Measurements from ENCODE around the gene BACH2. TPM values are rescaled to one million over a fixed set of nuclear protein-coding genes. Genes with fewer than 3 reads are reported as not detected.

Gene BACH2
- total and polyA plus RNA-seq, 2 of the 8 experiments (the other 6 are each of a cell fraction or from before 2014, with no cell fraction given) = 1.9 to 5.9 TPM

GRCh38 chr6:90169374-90169773, 127.3 kb downstream of the BACH2 start:
- WGBS, 2 experiments (ENCODE audit: extremely low coverage in 1 of 2, insufficient coverage in 1 of 2, insufficient read length in 1 of 2, insufficient replicate concordance in 2 of 2, low coverage in 1 of 2, low lambda C conversion rate in 2 of 2, missing lambda C conversion rate in 1 of 2) = 88% methylated on average over 4 of the region's 4 CpGs; no CpG with 5 or more reads in 1 of the 2 experiments
- no peak overlapping the region for H2BK120ac ChIP-seq (replicated peaks; ENCODE audit: low read depth, low read length)
- no peak overlapping the region for H3K27ac ChIP-seq (ENCODE audit: low read depth, low read length)
- no peaks in the 10 kb centered on the region for H3K27me3 ChIP-seq (replicated peaks in 1 of 4; ENCODE audit: control insufficient read depth in 3 of 4, extremely low read depth in 1 of 4, insufficient read depth in 3 of 4, low read length in 3 of 4)
- DNase-seq (ENCODE audit: low read depth in 1 of 2, low spot score in 2 of 2) (no peak), FAIRE-seq (no peak)
- POLR2A ChIA-PET (ENCODE audit: partially characterized antibody) = no interaction called here
- no peak overlapping the region for H3K18ac ChIP-seq (ENCODE audit: extremely low read depth, low read length)
- no peaks in the 10 kb centered on the region for H3K36me3 ChIP-seq (ENCODE audit: control insufficient read depth in 2 of 4, insufficient read depth in 4 of 4, low read length in 3 of 4)
- no peaks in the 10 kb centered on the region for H3K23me2 ChIP-seq (ENCODE audit: low read depth, low read length)
- no peak overlapping the region for H2BK15ac ChIP-seq (ENCODE audit: low read length)
- H2BK5ac ChIP-seq (ENCODE audit: low read depth, low read length) = no peak overlapping the region
- H3K9ac ChIP-seq (replicated peaks in 1 of 4; ENCODE audit: extremely low read depth in 1 of 4, low read depth in 3 of 4, low read length in 3 of 4) = no peak overlapping the region
- H4K91ac ChIP-seq (replicated peaks; ENCODE audit: insufficient read length, low read length) = no peak overlapping the region
- no peak overlapping the region for H3K14ac ChIP-seq (ENCODE audit: insufficient read length)
- no peak overlapping the region for H4K8ac ChIP-seq (ENCODE audit: extremely low read depth, insufficient read depth, low read length)
- no peak overlapping the region for H3K56ac ChIP-seq (replicated peaks; ENCODE audit: insufficient read length, low read depth, low read length)
- H2BK12ac ChIP-seq (ENCODE audit: low read depth, low read length) = no peak overlapping the region
- no peaks in the 10 kb centered on the region for H3K79me1 ChIP-seq (ENCODE audit: low read depth, low read length)
- no peak overlapping the region for H3K4me2 ChIP-seq (ENCODE audit: insufficient read depth in 1 of 2, low read depth in 2 of 2, low read length in 2 of 2)
- H3K4ac ChIP-seq (replicated peaks; ENCODE audit: insufficient read length, low read depth, low read length) = no peak overlapping the region
- H4K20me1 ChIP-seq (replicated peaks in 1 of 2; ENCODE audit: control insufficient read depth in 1 of 2, insufficient read depth in 2 of 2, low read length in 2 of 2) = no peaks in the 10 kb centered on the region
- H3K79me2 ChIP-seq (ENCODE audit: control insufficient read depth in 1 of 2, insufficient read depth in 2 of 2, low read length in 2 of 2) = no peaks in the 10 kb centered on the region
- H2BK20ac ChIP-seq (ENCODE audit: low read length) = no peak overlapping the region
- H4K5ac ChIP-seq (ENCODE audit: insufficient read length, low read depth, low read length) = no peak overlapping the region
- no peak overlapping the region for H3K23ac ChIP-seq (ENCODE audit: insufficient read length)
- no peak overlapping the region for H3K4me3 ChIP-seq (ENCODE audit: extremely low read depth in 1 of 4, insufficient read depth in 2 of 4, low read depth in 3 of 4, low read length in 4 of 4)
- CTCF ChIA-PET (ENCODE audit: partially characterized antibody) = interaction anchor here (1.1 to 2.2 kb wide), 3 partner anchors 8 to 87 kb away, joined by 3 to 8 read pairs (median 4); no protein-coding TSS in a partner anchor
- no peaks in the 10 kb centered on the region for H3K4me1 ChIP-seq (replicated peaks in 1 of 4; ENCODE audit: control insufficient read depth in 3 of 4, insufficient read depth in 4 of 4, low read length in 3 of 4)
- H3K9me3 ChIP-seq (ENCODE audit: insufficient read depth in 2 of 2, low read depth in 1 of 2, low read length in 1 of 2) = no peaks in the 10 kb centered on the region
- H2AFZ ChIP-seq (ENCODE audit: low read length) = no peak overlapping the region
- no peak overlapping the region for H2AK5ac ChIP-seq (ENCODE audit: low read depth, low read length)
- TF ChIP-seq JUN (IDR thresholded peaks at IDR 0.05; ENCODE audit: low read depth, low read length) = no peak
- no peak for TF ChIP-seq HDAC2 (IDR thresholded peaks at IDR 0.05; ENCODE audit: borderline replicate concordance in 1 of 2, low read depth in 2 of 2, low read length in 2 of 2)
- no peak for TF ChIP-seq SUZ12 (IDR thresholded peaks at IDR 0.05; ENCODE audit: low read length)
